ENCODE measurements around the gene DIO3. TPM values are rescaled to one million over a fixed set of nuclear protein-coding genes. Genes with fewer than 3 reads are reported as not detected.

The DIO3 gene
- total RNA-seq, 1 experiment from 2014 or later = 4.4 TPM

DNA sequence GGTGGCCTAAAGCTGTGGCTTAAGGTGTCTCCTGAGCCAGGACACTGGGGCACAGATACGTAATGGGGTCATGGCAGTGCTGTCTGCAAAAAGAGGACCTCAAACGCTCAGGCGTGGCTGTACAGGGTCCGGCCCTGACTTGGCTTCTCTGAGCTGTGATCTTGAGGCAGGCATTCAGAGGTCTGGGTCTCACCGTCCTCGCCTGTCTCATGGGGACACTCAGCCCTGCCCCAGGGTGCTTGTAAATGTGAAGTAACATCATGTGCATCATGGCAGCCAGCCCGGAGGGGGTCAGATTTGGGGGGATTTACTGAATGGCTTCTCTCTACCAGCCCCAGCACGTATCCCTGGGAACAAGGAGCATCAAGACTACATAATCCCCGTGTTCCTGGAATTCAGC lies 28.8 kb downstream of the DIO3 start:
- Histone ChIP-seq H3K27ac (ENCODE audit: low read length) (no peak overlapping the region), H3K27me3 (ENCODE audit: control insufficient read depth, insufficient read depth, low read length) (no peaks in the 10 kb centered on the region), H3K4me3 (ENCODE audit: low read depth in 2 of 2, low read length in 2 of 2) (no peak overlapping the region), H3K36me3 (ENCODE audit: control insufficient read depth, insufficient read depth, low read length) (no peaks in the 10 kb centered on the region), H3K9me3 (ENCODE audit: control insufficient read depth, insufficient read depth, low read depth, low read length) (no peaks in the 10 kb centered on the region), H3K4me1 (ENCODE audit: control insufficient read depth, insufficient read depth, low read length) (no peaks in the 10 kb centered on the region)
- ChIA-PET POLR2A (no interaction called here), CTCF (no interaction called here)
- intact Hi-C loops (cut with micrococcal nuclease; ENCODE audit: unreplicated experiment) = no loop called here
- TF ChIP-seq, protein P1, sequence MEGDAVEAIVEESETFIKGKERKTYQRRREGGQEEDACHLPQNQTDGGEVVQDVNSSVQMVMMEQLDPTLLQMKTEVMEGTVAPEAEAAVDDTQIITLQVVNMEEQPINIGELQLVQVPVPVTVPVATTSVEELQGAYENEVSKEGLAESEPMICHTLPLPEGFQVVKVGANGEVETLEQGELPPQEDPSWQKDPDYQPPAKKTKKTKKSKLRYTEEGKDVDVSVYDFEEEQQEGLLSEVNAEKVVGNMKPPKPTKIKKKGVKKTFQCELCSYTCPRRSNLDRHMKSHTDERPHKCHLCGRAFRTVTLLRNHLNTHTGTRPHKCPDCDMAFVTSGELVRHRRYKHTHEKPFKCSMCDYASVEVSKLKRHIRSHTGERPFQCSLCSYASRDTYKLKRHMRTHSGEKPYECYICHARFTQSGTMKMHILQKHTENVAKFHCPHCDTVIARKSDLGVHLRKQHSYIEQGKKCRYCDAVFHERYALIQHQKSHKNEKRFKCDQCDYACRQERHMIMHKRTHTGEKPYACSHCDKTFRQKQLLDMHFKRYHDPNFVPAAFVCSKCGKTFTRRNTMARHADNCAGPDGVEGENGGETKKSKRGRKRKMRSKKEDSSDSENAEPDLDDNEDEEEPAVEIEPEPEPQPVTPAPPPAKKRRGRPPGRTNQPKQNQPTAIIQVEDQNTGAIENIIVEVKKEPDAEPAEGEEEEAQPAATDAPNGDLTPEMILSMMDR (IDR thresholded peaks at IDR 0.05) = no peak
- TF ChIP-seq, protein P2, sequence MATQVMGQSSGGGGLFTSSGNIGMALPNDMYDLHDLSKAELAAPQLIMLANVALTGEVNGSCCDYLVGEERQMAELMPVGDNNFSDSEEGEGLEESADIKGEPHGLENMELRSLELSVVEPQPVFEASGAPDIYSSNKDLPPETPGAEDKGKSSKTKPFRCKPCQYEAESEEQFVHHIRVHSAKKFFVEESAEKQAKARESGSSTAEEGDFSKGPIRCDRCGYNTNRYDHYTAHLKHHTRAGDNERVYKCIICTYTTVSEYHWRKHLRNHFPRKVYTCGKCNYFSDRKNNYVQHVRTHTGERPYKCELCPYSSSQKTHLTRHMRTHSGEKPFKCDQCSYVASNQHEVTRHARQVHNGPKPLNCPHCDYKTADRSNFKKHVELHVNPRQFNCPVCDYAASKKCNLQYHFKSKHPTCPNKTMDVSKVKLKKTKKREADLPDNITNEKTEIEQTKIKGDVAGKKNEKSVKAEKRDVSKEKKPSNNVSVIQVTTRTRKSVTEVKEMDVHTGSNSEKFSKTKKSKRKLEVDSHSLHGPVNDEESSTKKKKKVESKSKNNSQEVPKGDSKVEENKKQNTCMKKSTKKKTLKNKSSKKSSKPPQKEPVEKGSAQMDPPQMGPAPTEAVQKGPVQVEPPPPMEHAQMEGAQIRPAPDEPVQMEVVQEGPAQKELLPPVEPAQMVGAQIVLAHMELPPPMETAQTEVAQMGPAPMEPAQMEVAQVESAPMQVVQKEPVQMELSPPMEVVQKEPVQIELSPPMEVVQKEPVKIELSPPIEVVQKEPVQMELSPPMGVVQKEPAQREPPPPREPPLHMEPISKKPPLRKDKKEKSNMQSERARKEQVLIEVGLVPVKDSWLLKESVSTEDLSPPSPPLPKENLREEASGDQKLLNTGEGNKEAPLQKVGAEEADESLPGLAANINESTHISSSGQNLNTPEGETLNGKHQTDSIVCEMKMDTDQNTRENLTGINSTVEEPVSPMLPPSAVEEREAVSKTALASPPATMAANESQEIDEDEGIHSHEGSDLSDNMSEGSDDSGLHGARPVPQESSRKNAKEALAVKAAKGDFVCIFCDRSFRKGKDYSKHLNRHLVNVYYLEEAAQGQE (IDR thresholded peaks at IDR 0.05; ENCODE audit: insufficient read depth in 1 of 2, low read depth in 2 of 2, low read length in 1 of 2) = no peak
- TF ChIP-seq POLR2AphosphoS5 (IDR thresholded peaks at IDR 0.05; ENCODE audit: low read depth, low read length) = no peak
- no peak for TF ChIP-seq TCF7L2 (IDR thresholded peaks at IDR 0.05; ENCODE audit: low read depth, low read length)
- TF ChIP-seq SIN3A (IDR thresholded peaks at IDR 0.05; ENCODE audit: borderline replicate concordance, insufficient read depth, low read depth, low read length) = no peak
- no TSS peak for BruUV-seq (replicated peaks)
- DNase-seq (ENCODE audit: low read depth, low spot score) (no peak), ATAC-seq (no peak)
- in situ Hi-C loops (cut with HindIII; ENCODE audit: low pct_unique_long_range_greater_than_20kb, low sequenced_read_pairs) = no loop called here

DNA sequence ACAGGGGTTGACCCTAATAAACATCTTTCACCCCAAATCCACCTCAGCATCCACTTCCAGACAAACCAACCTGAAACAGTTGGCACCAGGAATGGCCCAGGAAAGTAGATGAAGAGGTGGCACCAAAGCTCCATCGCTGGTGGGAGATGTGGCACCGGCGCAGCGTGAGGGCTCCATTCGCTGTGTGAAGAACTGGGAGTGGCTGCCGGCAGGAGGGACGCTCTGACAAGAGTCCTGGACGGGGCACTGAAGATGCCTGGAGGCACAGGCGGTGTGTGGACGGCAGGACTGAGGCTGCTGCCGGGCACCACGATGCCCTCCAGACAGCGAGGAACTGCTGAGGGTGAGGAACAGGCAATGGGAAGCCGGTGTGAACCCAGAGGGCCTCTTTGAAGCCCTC lies 29.3 kb downstream of the DIO3 start:
- H3K27me3 ChIP-seq (ENCODE audit: control insufficient read depth, insufficient read depth, low read length) = no peaks in the 10 kb centered on the region
- H3K4me3 ChIP-seq (ENCODE audit: low read depth in 2 of 2, low read length in 2 of 2) = no peak overlapping the region
- in situ Hi-C loops (cut with HindIII; ENCODE audit: low pct_unique_long_range_greater_than_20kb, low sequenced_read_pairs) = no loop called here
- no peak for TF ChIP-seq SIN3A (IDR thresholded peaks at IDR 0.05; ENCODE audit: borderline replicate concordance, insufficient read depth, low read depth, low read length)
- no peak overlapping the region for H3K27ac ChIP-seq (ENCODE audit: low read length)
- H3K36me3 ChIP-seq (ENCODE audit: control insufficient read depth, insufficient read depth, low read length) = no peaks in the 10 kb centered on the region
- ChIA-PET POLR2A (no interaction called here), CTCF (no interaction called here)
- ATAC-seq = no peak
- intact Hi-C loops (cut with micrococcal nuclease; ENCODE audit: unreplicated experiment) = no loop called here
- no TSS peak for BruUV-seq (replicated peaks)
- H3K9me3 ChIP-seq (ENCODE audit: control insufficient read depth, insufficient read depth, low read depth, low read length) = no peaks in the 10 kb centered on the region
- no peak for DNase-seq (ENCODE audit: low read depth, low spot score)
- no peaks in the 10 kb centered on the region for H3K4me1 ChIP-seq (ENCODE audit: control insufficient read depth, insufficient read depth, low read length)

DNA sequence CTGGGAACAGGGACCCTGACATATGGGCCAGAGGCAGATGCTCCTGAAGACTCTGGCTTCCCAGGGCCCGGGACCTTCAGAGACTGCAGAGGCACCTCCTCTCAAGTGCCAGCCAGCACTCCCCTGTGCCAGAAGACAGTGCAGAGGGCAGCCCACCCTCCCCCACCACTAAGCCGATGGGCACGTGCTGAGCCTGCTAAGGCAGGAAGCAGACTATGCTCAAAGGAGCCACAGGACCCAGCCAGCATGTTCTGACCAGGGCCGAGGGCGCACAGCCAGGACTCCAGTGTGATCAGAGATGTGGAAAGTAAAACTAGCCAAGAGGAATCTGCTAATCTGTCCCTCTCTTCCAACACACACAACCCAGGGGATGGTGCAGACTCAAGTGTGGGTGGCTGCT lies 29.8 kb downstream of the DIO3 start:
- intact Hi-C loops (cut with micrococcal nuclease; ENCODE audit: unreplicated experiment) = no loop called here
- in situ Hi-C loops (cut with HindIII; ENCODE audit: low pct_unique_long_range_greater_than_20kb, low sequenced_read_pairs) = no loop called here
- ChIA-PET POLR2A (no interaction called here), CTCF (no interaction called here)
- ATAC-seq = no peak
- no peaks in the 10 kb centered on the region for H3K9me3 ChIP-seq (ENCODE audit: control insufficient read depth, insufficient read depth, low read depth, low read length)
- no TSS peak for BruUV-seq (replicated peaks)
- H3K36me3 ChIP-seq (ENCODE audit: control insufficient read depth, insufficient read depth, low read length) = no peaks in the 10 kb centered on the region
- no peak for TF ChIP-seq TCF7L2 (IDR thresholded peaks at IDR 0.05; ENCODE audit: low read depth, low read length)
- TF ChIP-seq, protein P2 (IDR thresholded peaks at IDR 0.05; ENCODE audit: insufficient read depth in 1 of 2, low read depth in 2 of 2, low read length in 1 of 2) = no peak
- TF ChIP-seq SIN3A (IDR thresholded peaks at IDR 0.05; ENCODE audit: borderline replicate concordance, insufficient read depth, low read depth, low read length) = no peak
- TF ChIP-seq, protein P1 (IDR thresholded peaks at IDR 0.05) = no peak
- no peak for TF ChIP-seq POLR2AphosphoS5 (IDR thresholded peaks at IDR 0.05; ENCODE audit: low read depth, low read length)
- no peak for DNase-seq (ENCODE audit: low read depth, low spot score)
- no peak overlapping the region for H3K27ac ChIP-seq (ENCODE audit: low read length)
- H3K27me3 ChIP-seq (ENCODE audit: control insufficient read depth, insufficient read depth, low read length) = no peaks in the 10 kb centered on the region
- H3K4me3 ChIP-seq (ENCODE audit: low read depth in 2 of 2, low read length in 2 of 2) = no peak overlapping the region
- H3K4me1 ChIP-seq (ENCODE audit: control insufficient read depth, insufficient read depth, low read length) = no peaks in the 10 kb centered on the region
